ENCODE results near the gene LTBP4. TPM values are rescaled to one million over a fixed set of nuclear protein-coding genes. Genes with fewer than 3 reads are reported as not detected.

LTBP4 gene
- total RNA-seq, 1 experiment from 2014 or later = 75.4 TPM

- no TSS peak for BruUV-seq (replicated peaks)
- H3K27me3 ChIP-seq (ENCODE audit: control insufficient read depth, insufficient read depth, low read length) = no peaks in the 10 kb centered on the region
- H3K4me1 ChIP-seq (ENCODE audit: control insufficient read depth, insufficient read depth, low read length) = no peaks in the 10 kb centered on the region
- ATAC-seq = no peak
- no peak for DNase-seq (ENCODE audit: low read depth, low spot score)
- intact Hi-C loops (cut with micrococcal nuclease; ENCODE audit: unreplicated experiment) (no loop called here), in situ Hi-C loops (cut with HindIII; ENCODE audit: low pct_unique_long_range_greater_than_20kb, low sequenced_read_pairs) (no loop called here)
- H3K4me3 ChIP-seq (ENCODE audit: low read depth in 2 of 2, low read length in 2 of 2) = no peak overlapping the region
- TF ChIP-seq TCF7L2 (IDR thresholded peaks at IDR 0.05; ENCODE audit: low read depth, low read length) (no peak), SIN3A (IDR thresholded peaks at IDR 0.05; ENCODE audit: borderline replicate concordance, insufficient read depth, low read depth, low read length) (no peak), CTCF (IDR thresholded peaks at IDR 0.05) (no peak), POLR2AphosphoS5 (IDR thresholded peaks at IDR 0.05; ENCODE audit: low read depth, low read length) (no peak), REST (IDR thresholded peaks at IDR 0.05; ENCODE audit: insufficient read depth in 1 of 2, low read depth in 2 of 2, low read length in 1 of 2) (no peak)
- no peak overlapping the region for H3K27ac ChIP-seq (ENCODE audit: low read length)
- H3K9me3 ChIP-seq (ENCODE audit: control insufficient read depth, insufficient read depth, low read depth, low read length) = no peaks in the 10 kb centered on the region
- H3K36me3 ChIP-seq (ENCODE audit: control insufficient read depth, insufficient read depth, low read length) = no peaks in the 10 kb centered on the region
- ChIA-PET POLR2A (no interaction called here), CTCF (no interaction called here)
Measured at GRCh38 chr19:40621283-40621682, 20.1 kb downstream of the LTBP4 start.

DNA sequence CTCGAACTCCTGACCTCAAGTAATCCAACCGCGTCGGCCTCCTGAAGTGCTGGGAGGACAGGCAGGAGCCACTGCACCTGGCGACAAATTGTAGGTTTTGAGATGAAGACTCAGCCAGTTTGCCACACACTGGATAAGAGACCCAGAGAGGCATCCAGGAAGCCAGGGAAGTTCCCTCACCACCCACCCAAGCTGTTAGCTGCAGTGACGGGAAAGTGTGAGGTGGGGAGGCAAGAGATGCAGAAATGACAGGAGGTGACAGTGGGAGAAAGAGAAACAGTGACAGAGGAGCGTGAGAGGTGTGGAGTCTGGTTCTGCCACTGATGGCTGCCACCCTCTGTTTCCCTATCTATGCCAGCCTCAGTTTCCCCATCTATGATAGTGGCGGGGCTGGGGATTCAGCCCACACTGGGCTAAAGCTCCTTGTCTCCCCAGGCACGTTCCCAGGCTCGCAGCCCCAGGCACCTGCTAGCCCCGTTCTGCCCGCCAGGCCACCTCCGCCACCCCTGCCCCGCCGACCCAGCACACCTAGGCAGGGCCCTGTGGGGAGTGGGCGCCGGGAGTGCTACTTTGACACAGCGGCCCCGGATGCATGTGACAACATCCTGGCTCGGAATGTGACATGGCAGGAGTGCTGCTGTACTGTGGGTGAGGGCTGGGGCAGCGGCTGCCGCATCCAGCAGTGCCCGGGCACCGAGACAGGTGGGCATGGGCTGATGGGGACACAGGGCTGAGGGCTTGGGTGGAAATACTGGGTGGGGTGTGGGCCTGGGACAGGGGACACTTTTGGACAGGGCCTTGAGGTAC, 21.0 kb downstream of the LTBP4 start:
- in situ Hi-C loops (cut with HindIII; ENCODE audit: low pct_unique_long_range_greater_than_20kb, low sequenced_read_pairs) (no loop called here), intact Hi-C loops (cut with micrococcal nuclease; ENCODE audit: unreplicated experiment) (no loop called here)
- Histone ChIP-seq H3K9me3 (ENCODE audit: control insufficient read depth, insufficient read depth, low read depth, low read length) (no peaks in the 10 kb centered on the region), H3K27ac (ENCODE audit: low read length) (no peak overlapping the region), H3K36me3 (ENCODE audit: control insufficient read depth, insufficient read depth, low read length) (no peaks in the 10 kb centered on the region), H3K4me3 (ENCODE audit: low read depth in 2 of 2, low read length in 2 of 2) (no peak overlapping the region), H3K4me1 (ENCODE audit: control insufficient read depth, insufficient read depth, low read length) (no peaks in the 10 kb centered on the region), H3K27me3 (ENCODE audit: control insufficient read depth, insufficient read depth, low read length) (no peaks in the 10 kb centered on the region)
- ChIA-PET POLR2A (no interaction called here), CTCF (no interaction called here)
- TF ChIP-seq POLR2AphosphoS5 (IDR thresholded peaks at IDR 0.05; ENCODE audit: low read depth, low read length) = no peak
- BruUV-seq (replicated peaks) = no TSS peak
- DNase-seq (ENCODE audit: low read depth, low spot score) = no peak
- no peak for ATAC-seq

GRCh38 chr19:40622773-40623075, 21.6 kb downstream of the LTBP4 start:
- ChIA-PET POLR2A (no interaction called here), CTCF (no interaction called here)
- no peaks in the 10 kb centered on the region for H3K27me3 ChIP-seq (ENCODE audit: control insufficient read depth, insufficient read depth, low read length)
- no peak overlapping the region for H3K27ac ChIP-seq (ENCODE audit: low read length)
- intact Hi-C loops (cut with micrococcal nuclease; ENCODE audit: unreplicated experiment) = no loop called here
- H3K4me1 ChIP-seq (ENCODE audit: control insufficient read depth, insufficient read depth, low read length) = no peaks in the 10 kb centered on the region
- in situ Hi-C loops (cut with HindIII; ENCODE audit: low pct_unique_long_range_greater_than_20kb, low sequenced_read_pairs) = no loop called here
- TF ChIP-seq CTCF (IDR thresholded peaks at IDR 0.05) = no peak
- no peak for TF ChIP-seq TCF7L2 (IDR thresholded peaks at IDR 0.05; ENCODE audit: low read depth, low read length)
- TF ChIP-seq REST (IDR thresholded peaks at IDR 0.05; ENCODE audit: insufficient read depth in 1 of 2, low read depth in 2 of 2, low read length in 1 of 2) = no peak
- ATAC-seq = no peak
- no peaks in the 10 kb centered on the region for H3K9me3 ChIP-seq (ENCODE audit: control insufficient read depth, insufficient read depth, low read depth, low read length)
- no peak overlapping the region for H3K4me3 ChIP-seq (ENCODE audit: low read depth in 2 of 2, low read length in 2 of 2)
- H3K36me3 ChIP-seq (ENCODE audit: control insufficient read depth, insufficient read depth, low read length) = no peaks in the 10 kb centered on the region
- no TSS peak for BruUV-seq (replicated peaks)
- no peak for DNase-seq (ENCODE audit: low read depth, low spot score)
